KG1 (cell line): Measurements from ENCODE around the gene MGST3.
"Not testable (repeated sequence)": the region's sequence is repeated elsewhere in the genome, so short reads cannot be mapped to it uniquely, and the experiment has no call there.

ENCODE experiments used
- DNase-seq: peaks from one replicate; lab custom pipeline; 2025; lab: John Stamatoyannopoulos, UW

Gene MGST3

GRCh38 chr1:165629848-165630628 lies 996 bp upstream of the MGST3 start:
- DNase-seq = no peak

- no peak for DNase-seq
Measured at GRCh38 chr1:165631342-165632151, 513 bp downstream of the MGST3 start.

GRCh38 chr1:165632152-165632469 lies 1.1 kb downstream of the MGST3 start:
- no peak for DNase-seq

GRCh38 chr1:165632491-165632890 lies 1.5 kb downstream of the MGST3 start:
- DNase-seq = no peak

GRCh38 chr1:165633614-165634013 lies 2.6 kb downstream of the MGST3 start:
- no peak for DNase-seq

GRCh38 chr1:165634154-165634921 lies 3.3 kb downstream of the MGST3 start:
- DNase-seq = no peak

GRCh38 chr1:165635329-165635728 lies 4.3 kb downstream of the MGST3 start:
- no peak for DNase-seq

GRCh38 chr1:165635823-165636222 lies 4.8 kb downstream of the MGST3 start:
- DNase-seq = no peak

GRCh38 chr1:165637427-165637826 lies 6.4 kb downstream of the MGST3 start:
- DNase-seq = no peak

- not testable (repeated sequence) for DNase-seq
Measured at GRCh38 chr1:165638211-165638610, 7.2 kb downstream of the MGST3 start.

GRCh38 chr1:165639821-165640623 lies 9.0 kb downstream of the MGST3 start:
- no peak for DNase-seq

- DNase-seq = no peak
Measured at GRCh38 chr1:165641231-165641987, 10.4 kb downstream of the MGST3 start.

- DNase-seq = no peak
Measured at GRCh38 chr1:165644064-165644735, 13.2 kb downstream of the MGST3 start.

GRCh38 chr1:165645654-165646366 lies 14.8 kb downstream of the MGST3 start:
- DNase-seq = no peak

- DNase-seq = no peak
Measured at GRCh38 chr1:165647517-165647916, 16.5 kb downstream of the MGST3 start.

GRCh38 chr1:165647970-165648369 lies 16.9 kb downstream of the MGST3 start:
- DNase-seq = no peak

GRCh38 chr1:165648919-165649572 lies 18.0 kb downstream of the MGST3 start:
- DNase-seq = no peak

- DNase-seq = no peak
Measured at GRCh38 chr1:165650981-165651625, 20.1 kb downstream of the MGST3 start.
